CD4-positive, alpha-beta T cell treated with Interleukin-1 beta for 1 hour (primary cell): Measurements from ENCODE around the gene SSR1.

ENCODE experiments used
- DNase-seq, 2 donors: peaks; one replicate each; pipeline ENCODE4 v3.0.0-alpha.2; 2020 to 2022

Gene SSR1

GRCh38 chr6:7236306-7237209 lies 76.4 kb downstream of the SSR1 start:
- no peak for DNase-seq

- DNase-seq, result no peak
Measured at GRCh38 chr6:7235712-7236305, 77.2 kb downstream of the SSR1 start.

GRCh38 chr6:7234547-7234946 lies 78.5 kb downstream of the SSR1 start:
- no peak for DNase-seq

GRCh38 chr6:7232351-7232750 lies 80.6 kb downstream of the SSR1 start:
- DNase-seq, result no peak

- no peak for DNase-seq
Measured at GRCh38 chr6:7230956-7231713, 81.9 kb downstream of the SSR1 start.

GRCh38 chr6:7230327-7230691 lies 82.7 kb downstream of the SSR1 start:
- no peak for DNase-seq

- no peak for DNase-seq
Measured at GRCh38 chr6:7229376-7230326, 83.3 kb downstream of the SSR1 start.

GRCh38 chr6:7228662-7229375 lies 84.2 kb downstream of the SSR1 start:
- DNase-seq, result no peak

GRCh38 chr6:7224731-7225130 lies 88.3 kb downstream of the SSR1 start:
- no peak for DNase-seq

GRCh38 chr6:7222197-7222596 lies 90.8 kb downstream of the SSR1 start:
- no peak for DNase-seq

GRCh38 chr6:7219310-7219709 lies 93.7 kb downstream of the SSR1 start:
- DNase-seq, result no peak

GRCh38 chr6:7218406-7218988 lies 94.5 kb downstream of the SSR1 start:
- no peak for DNase-seq
